ENCODE data around the gene EIF5B.

Gene EIF5B

DNA sequence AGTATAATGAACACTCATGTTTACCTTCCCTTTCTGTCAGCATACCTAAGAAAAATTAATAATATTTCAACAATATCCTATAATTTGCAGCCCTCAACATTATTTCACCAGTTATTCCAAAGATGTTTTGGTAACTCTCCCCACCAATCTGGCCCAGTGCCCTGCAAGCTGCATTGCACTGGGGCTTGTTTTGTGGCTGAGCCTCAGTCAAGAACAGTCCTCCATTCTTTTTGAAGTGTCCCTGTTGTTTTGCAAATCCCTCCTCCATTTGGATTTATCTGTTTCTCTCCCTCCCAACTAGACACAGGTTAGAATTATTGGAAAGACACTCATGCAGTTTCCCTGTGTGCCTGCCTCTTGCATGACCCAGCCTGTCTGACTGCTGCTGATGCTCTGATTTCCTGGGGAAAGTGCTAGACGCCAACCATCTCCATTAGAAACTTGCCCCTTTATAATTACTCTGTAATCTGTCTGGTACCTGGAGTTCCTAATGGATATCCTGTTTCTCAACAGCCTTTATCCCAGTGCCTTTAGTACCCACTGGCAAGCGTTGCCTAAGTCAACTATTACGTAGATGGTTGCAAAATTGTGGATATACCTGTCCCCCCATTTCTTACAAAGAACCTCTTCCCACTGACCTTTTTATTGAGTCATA is 60.2 kb downstream of the EIF5B start:
- no peak for DNase-seq
- no peak for ATAC-seq
- Mint-ChIP-seq H3K4me3 (no peak overlapping the region), H3K27me3 (no peaks in the 10 kb centered on the region), H3K4me1 (no peaks in the 10 kb centered on the region), H3K27ac (peak overlapping the region in 1 of 2 donors; percentile 82), H3K9me3 (no peaks in the 10 kb centered on the region)

DNA sequence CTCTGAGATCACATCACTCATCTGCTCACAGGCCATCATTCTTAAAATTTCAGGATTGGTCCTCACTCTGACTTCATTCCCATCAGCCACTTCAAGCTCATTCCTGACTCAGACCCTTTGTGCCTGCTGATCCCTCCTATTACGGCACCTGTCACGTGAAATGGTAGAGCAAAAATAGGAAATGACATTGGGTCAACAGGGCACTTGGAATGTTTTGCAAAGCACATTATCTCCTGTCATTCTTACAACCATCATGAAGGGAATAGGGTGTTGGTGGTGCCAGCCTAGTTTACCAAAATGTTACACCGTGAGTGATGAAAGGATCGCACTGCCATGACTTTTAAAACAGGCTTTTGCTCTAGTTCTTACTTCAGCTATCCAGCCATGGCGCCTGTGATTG is 61.1 kb downstream of the EIF5B start:
- Mint-ChIP-seq H3K4me3 (no peak overlapping the region), H3K4me1 (peaks cover 5% of the 10 kb centered on the region), H3K9me3 (no peaks in the 10 kb centered on the region), H3K27me3 (no peaks in the 10 kb centered on the region), H3K27ac (peak overlapping the region; percentile 54 to 69)
- ATAC-seq = no peak
- DNase-seq = no peak

DNA sequence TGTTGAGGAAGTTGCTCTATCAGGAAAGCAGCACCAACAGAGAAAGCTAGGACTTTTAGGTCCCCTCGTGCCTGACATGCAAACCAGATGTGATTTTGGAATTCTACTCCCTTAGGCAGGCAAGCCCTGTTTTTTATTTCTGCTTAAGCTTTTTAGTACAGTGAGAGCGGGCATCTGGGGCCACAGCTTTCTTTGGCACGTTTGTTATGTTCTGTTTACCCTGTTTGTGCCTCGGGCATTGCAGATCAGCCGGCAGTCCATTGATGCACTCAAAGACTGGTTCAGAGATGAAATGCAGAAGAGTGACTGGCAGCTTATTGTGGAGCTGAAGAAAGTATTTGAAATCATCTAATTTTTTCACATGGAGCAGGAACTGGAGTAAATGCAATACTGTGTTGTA is 61.9 kb downstream of the EIF5B start:
- no peak for ATAC-seq
- peak overlapping the region; percentile 55 to 66 for H3K27ac Mint-ChIP-seq
- H3K4me1 Mint-ChIP-seq = peaks cover 10% of the 10 kb centered on the region
- H3K27me3 Mint-ChIP-seq = no peaks in the 10 kb centered on the region
- no peak for DNase-seq
- H3K4me3 Mint-ChIP-seq = no peak overlapping the region
- no peaks in the 10 kb centered on the region for H3K9me3 Mint-ChIP-seq

DNA sequence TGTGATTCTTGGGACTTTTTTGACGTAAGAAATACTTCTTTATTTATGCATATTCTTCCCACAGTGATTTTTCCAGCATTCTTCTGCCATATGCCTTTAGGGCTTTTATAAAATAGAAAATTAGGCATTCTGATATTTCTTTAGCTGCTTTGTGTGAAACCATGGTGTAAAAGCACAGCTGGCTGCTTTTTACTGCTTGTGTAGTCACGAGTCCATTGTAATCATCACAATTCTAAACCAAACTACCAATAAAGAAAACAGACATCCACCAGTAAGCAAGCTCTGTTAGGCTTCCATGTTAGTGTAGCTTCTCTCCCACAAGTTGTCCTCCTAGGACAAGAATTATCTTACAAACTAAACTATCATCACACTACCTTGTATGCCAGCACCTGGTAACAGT is 62.6 kb downstream of the EIF5B start:
- ATAC-seq (no peak), DNase-seq (no peak)
- Mint-ChIP-seq H3K9me3 (no peaks in the 10 kb centered on the region), H3K4me1 (peaks cover 10% of the 10 kb centered on the region), H3K27me3 (no peaks in the 10 kb centered on the region), H3K27ac (peak overlapping the region in 1 of 2 donors; percentile 63), H3K4me3 (no peak overlapping the region)

DNA sequence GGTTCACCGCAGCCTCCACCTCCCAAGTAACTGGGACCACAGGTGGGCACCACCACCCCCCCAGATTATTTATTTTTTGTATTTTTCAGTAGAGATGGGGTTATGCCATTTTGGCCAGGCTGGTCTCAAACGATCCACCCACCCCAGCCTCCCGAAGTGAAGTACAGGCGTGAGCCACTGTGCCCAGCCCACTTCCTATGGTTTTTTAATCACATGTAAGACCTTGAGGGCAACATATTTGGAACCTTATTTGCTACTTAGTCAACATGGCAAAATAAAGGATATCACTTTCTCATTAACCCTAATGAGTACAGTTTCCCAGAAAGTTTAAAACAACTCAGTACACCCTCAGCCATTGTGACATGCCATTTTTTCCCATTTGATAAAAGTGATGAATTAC is 64.7 kb downstream of the EIF5B start:
- Mint-ChIP-seq H3K27ac (peak overlapping the region in 1 of 2 donors; percentile 56), H3K9me3 (no peaks in the 10 kb centered on the region)
- ATAC-seq = no peak

DNA sequence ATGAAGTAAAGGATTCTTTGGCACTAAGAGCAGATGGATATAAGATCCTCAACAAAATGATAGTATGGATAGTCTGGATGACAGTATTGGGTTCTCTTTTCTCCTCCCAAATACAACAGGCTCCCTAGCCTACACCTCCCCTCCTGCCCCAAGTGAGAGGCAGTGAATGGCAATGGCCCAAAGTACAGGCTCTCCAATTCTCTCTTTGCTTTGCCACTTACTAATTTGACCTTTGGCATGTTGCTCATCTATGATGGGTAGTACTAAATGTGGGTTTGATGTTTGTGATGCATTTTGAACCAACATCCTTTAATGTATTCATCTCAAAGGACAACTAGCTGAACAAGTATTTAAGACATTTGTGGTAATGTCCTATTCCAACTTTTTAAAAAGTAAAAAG is 65.9 kb downstream of the EIF5B start:
- no peaks in the 10 kb centered on the region for H3K27me3 Mint-ChIP-seq
- peak overlapping the region in 1 of 2 donors; percentile 29 for H3K27ac Mint-ChIP-seq
- peaks cover 18% of the 10 kb centered on the region for H3K4me1 Mint-ChIP-seq
- no peak for DNase-seq
- no peak for ATAC-seq
- no peaks in the 10 kb centered on the region for H3K9me3 Mint-ChIP-seq
- no peak overlapping the region for H3K4me3 Mint-ChIP-seq

More for the DNA sequence above, 64.7 kb downstream of the EIF5B start:
- H3K27me3 Mint-ChIP-seq = no peaks in the 10 kb centered on the region
- DNase-seq = no peak
- H3K4me1 Mint-ChIP-seq = peaks cover 10% of the 10 kb centered on the region
- no peak overlapping the region for H3K4me3 Mint-ChIP-seq

DNA sequence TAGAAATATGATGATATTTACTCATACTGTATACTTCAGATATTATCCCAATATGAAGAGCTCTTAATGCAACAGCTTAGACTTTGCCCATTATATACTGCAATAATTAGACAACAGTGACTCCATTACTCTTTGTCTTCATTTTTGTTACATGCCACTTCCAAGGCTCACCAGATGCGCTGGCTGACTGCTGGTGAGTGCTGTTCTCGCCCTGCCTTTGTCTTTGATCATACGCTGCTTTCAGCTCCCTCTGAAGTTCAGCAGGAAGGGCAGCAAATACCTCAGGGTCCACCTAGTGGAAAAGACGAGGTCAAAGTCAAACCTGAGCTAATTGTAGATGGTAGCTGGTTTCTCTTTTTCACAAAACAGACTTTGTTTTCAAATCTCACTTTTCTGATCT is 66.3 kb downstream of the EIF5B start:
- no peak overlapping the region for H3K4me3 Mint-ChIP-seq
- no peak for DNase-seq
- H3K27me3 Mint-ChIP-seq = no peaks in the 10 kb centered on the region
- peak; percentile 59 for ATAC-seq
- H3K4me1 Mint-ChIP-seq = peaks cover 20% of the 10 kb centered on the region
- H3K9me3 Mint-ChIP-seq = no peaks in the 10 kb centered on the region
- peak overlapping the region in 1 of 2 donors; percentile 5 for H3K27ac Mint-ChIP-seq

DNA sequence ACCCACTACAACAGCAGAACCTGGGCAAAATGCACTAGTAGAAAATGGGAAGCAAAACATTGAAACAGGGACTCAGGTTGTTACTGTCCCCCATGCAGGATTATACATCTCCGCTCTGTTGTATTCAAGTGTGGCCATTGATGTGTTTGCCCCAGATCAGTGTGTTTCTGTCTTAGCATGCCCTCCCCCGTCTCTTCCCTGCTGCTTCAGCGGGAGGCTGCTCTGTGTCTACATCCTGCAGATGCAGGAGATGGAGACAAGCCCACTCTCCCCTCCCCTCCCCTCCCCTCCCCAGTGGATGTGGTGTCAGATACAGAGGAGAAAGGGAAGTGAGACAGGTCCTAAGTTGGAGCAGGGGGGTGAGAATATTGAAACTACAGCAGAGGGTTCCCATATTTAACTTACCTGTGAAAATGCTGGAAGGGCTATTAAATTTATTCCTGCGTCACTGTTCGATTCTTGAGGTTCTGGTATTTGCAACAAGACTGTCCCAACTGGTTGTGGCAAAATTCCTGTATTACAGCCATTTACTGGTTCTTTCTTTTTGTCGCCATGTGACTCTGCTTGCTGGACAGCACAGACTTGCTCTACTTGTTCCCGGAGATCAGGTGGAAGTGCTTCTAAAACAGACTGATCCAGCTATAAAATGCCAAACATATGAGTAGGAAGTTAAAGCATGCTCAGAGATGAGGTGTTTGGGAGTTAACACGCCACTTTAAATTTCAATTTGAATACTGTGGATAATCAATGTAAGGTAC is 67.0 kb downstream of the EIF5B start:
- Mint-ChIP-seq H3K9me3 (no peaks in the 10 kb centered on the region), H3K4me3 (no peak overlapping the region), H3K27ac (peak overlapping the region; percentile 5 to 33), H3K27me3 (no peaks in the 10 kb centered on the region), H3K4me1 (peaks cover 20% of the 10 kb centered on the region)
- DNase-seq (no peak), ATAC-seq (no peak)

DNA sequence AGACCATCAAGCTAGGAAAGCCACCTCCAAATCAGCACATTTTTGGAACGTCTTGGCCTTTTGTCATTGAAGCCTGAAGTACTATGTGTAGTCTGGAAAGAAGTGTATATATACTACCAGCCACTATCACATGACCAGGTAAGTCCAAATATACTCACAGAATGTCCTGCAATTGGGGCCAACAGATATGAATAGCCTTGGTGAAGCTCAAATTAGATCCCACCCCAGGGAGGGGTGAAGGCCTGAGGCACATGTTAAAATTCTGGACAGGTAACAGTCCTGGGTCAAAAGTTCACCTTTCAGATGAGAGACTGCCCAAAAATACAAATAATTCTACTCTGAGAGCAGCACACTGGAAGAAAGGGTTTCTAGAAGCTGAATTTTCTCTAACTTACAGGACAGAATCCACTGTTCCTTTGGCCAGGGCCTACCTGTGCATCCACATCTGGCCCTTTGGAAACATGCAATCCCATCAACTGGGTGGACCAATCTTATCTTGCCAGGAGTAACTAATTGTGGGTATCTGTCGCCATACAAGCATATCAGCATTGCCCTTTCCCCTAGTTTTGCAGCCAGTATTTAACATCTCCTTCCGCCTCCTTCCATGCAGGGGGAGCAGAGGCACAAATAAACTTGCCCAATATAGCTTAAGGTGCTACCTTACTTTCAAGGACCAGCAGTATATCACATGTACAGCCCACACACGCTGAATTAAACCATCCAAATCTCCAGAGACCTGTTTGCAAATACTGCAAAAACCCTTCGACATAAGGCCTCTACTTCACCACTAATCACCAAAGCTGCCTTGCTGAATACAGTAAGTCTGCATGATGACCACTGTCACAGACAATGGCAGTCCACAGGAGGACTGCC is 67.8 kb downstream of the EIF5B start:
- no peaks in the 10 kb centered on the region for H3K27me3 Mint-ChIP-seq
- ATAC-seq = no peak
- H3K9me3 Mint-ChIP-seq = no peaks in the 10 kb centered on the region
- no peak overlapping the region for H3K27ac Mint-ChIP-seq
- no peak overlapping the region for H3K4me3 Mint-ChIP-seq
- H3K4me1 Mint-ChIP-seq = peaks cover 20% of the 10 kb centered on the region
- DNase-seq = no peak

DNA sequence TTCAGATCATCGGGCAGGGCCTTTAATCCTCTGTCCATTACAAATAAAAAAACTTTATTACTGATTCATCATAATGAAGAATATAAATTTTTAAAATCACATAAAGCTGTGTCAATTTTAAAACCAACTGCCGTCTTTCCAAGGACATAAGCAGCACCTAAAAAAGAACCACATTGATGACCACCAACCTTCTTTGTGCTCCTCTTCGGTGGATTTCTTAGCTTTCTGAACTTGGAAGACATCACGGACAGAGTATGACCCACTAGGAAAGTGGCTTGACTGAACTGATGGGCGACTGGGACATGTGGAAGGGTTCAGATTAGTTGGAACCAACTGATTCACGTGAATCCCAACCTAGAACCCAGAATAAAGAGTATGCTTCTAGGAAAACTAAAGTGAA is 68.9 kb downstream of the EIF5B start:
- Mint-ChIP-seq H3K27ac (no peak overlapping the region), H3K4me3 (no peak overlapping the region), H3K9me3 (no peaks in the 10 kb centered on the region), H3K27me3 (no peaks in the 10 kb centered on the region), H3K4me1 (peaks cover 20% of the 10 kb centered on the region)
- DNase-seq (no peak), ATAC-seq (no peak)

DNA sequence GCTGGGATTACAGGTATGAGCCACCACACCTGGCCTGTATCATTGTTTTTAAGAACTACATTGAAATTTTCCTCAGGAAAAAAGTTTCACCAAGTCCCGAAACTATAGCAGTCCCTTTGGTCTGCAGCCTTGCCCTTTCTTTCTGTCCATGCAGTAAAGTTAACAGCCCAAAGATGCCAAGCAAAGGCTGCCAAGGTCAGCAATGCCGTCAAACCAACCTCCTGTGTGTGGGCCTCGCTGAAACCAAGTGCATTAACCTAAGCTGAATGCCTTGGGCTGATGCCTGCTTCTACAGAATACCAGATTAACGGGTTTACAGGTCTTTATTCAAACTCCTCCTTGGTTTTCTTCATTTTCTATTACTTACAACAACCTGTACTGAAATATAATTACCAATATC is 73.1 kb downstream of the EIF5B start:
- DNase-seq (no peak), ATAC-seq (no peak)
- peaks cover 9% of the 10 kb centered on the region for H3K4me1 Mint-ChIP-seq
- no peak overlapping the region for H3K27ac Mint-ChIP-seq
- H3K9me3 Mint-ChIP-seq = no peaks in the 10 kb centered on the region
- H3K4me3 Mint-ChIP-seq = no peak overlapping the region
- no peaks in the 10 kb centered on the region for H3K27me3 Mint-ChIP-seq

DNA sequence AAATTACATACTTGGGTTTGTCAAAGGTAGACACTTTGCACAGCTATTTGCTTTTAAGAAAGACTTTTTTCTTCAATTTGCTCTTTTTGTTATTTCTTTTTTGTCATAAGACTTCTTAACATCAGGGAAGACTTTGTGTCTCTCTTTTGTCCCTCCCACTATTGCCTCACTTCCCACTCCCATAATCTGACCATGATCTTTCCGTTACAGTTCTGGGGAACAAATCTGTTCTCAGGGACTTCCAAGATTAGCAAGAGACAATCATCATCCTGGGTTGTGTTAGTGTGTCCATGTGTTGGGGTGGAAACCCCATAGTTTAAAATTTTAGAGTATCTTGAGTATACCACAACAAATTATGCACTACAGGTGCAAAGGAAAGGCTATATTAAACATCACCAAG is 77.4 kb downstream of the EIF5B start:
- no peak for DNase-seq
- Mint-ChIP-seq H3K27me3 (no peaks in the 10 kb centered on the region), H3K4me3 (no peak overlapping the region), H3K4me1 (no peaks in the 10 kb centered on the region), H3K27ac (peak overlapping the region in 1 of 2 donors; percentile 27), H3K9me3 (no peaks in the 10 kb centered on the region)
- no peak for ATAC-seq

DNA sequence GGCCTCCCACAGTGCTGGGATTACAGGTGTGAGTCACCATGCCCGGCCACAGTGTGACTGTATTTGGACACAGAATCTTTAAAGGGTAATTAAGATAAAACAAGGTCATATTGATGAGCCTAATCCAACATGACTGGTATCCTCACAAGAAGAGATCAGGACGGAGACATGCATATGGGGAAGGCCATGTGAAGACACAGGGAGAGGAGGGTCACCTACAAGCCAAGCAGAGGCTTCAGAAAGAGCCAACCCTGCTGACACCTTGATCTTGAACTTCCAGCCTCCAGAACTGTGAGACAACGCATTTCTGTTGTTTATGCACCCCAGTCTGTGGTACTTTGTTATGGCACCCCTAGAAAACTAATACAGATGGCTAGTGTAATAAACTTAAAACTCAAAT is 80.2 kb downstream of the EIF5B start:
- no peak overlapping the region for H3K4me3 Mint-ChIP-seq
- ATAC-seq = no peak
- no peaks in the 10 kb centered on the region for H3K4me1 Mint-ChIP-seq
- no peaks in the 10 kb centered on the region for H3K9me3 Mint-ChIP-seq
- no peak for DNase-seq
- H3K27ac Mint-ChIP-seq = peak overlapping the region in 1 of 2 donors; percentile 46
- no peaks in the 10 kb centered on the region for H3K27me3 Mint-ChIP-seq

DNA sequence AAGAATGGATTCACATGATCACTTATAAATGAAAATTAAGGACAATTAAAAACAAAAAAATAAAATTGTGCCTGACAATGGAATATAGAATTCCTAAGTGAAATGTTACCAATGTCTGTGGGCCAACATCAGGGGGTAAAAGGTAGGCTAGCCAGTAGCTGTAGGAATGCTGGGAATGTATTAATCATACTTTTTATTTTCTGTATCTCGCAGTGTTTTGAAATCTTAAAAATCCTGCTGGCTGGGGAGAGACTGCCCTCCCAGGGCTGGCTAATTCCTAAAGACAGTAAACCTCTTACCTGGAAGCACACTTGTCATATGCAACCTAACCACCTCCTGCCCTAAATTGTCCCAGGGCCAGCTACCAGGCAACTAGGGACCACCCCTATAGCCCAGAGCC is 82.8 kb downstream of the EIF5B start:
- no peaks in the 10 kb centered on the region for H3K27me3 Mint-ChIP-seq
- no peaks in the 10 kb centered on the region for H3K9me3 Mint-ChIP-seq
- no peaks in the 10 kb centered on the region for H3K4me1 Mint-ChIP-seq
- DNase-seq (no peak), ATAC-seq (no peak)
- no peak overlapping the region for H3K4me3 Mint-ChIP-seq
- peak overlapping the region; percentile 29 to 68 for H3K27ac Mint-ChIP-seq

DNA sequence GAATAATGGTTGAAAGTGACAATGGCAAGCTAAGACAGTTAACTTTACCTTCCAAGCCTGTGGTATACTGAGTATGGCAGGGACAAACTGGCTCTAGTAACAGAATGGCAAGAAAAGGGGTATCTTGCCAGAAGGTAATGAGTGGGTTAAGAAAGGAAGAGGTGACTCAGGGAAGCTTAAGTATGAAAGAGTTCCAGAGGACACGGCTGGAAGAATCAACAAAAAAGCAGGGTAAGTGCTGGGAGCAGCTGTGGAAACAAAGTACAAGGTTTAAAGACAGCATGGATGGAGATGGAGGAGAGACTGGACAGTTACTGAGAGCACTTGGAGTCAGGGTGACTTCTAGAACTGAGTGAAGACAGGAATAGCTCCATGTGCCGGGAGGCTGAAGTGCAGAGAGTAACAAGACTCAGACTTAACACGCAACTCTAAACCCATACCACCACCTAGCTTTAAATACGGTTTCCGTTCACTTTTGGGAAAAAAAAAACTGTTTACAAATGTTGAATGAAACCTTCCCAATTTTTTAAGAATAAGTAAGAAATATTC is 83.6 kb downstream of the EIF5B start:
- DNase-seq (no peak), ATAC-seq (no peak)
- H3K27me3 Mint-ChIP-seq = no peaks in the 10 kb centered on the region
- no peak overlapping the region for H3K4me3 Mint-ChIP-seq
- no peaks in the 10 kb centered on the region for H3K9me3 Mint-ChIP-seq
- no peaks in the 10 kb centered on the region for H3K4me1 Mint-ChIP-seq
- H3K27ac Mint-ChIP-seq = no peak overlapping the region

DNA sequence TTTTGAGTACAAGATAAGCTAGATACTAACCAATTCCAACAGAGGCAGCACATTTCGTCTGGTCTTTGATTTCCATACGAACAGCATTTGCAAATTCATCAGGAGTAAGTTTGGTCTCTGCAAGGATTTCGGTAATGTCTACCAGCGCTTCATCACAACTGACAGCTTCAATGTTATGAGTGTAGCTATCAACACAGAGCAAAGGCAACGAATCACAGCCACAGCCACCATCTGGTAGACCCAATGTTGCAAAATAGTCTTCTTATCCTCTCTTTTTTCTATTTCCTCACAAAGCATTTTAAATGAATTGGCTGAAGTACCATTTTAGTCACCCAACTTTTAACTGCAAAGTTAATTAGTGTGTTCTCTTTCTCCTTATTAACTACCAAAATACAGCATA is 84.3 kb downstream of the EIF5B start:
- ATAC-seq (no peak), DNase-seq (no peak)
- Mint-ChIP-seq H3K4me1 (no peaks in the 10 kb centered on the region), H3K27me3 (no peaks in the 10 kb centered on the region), H3K4me3 (no peak overlapping the region), H3K9me3 (no peaks in the 10 kb centered on the region), H3K27ac (no peak overlapping the region)
